ENCODE data around the gene RBM43.

Gene RBM43

GRCh38 chr2:151198645-151199044 is 63.0 kb downstream of the RBM43 start:
- no peak for DNase-seq (ENCODE audit: low spot score)
- TF ChIP-seq, protein P1, sequence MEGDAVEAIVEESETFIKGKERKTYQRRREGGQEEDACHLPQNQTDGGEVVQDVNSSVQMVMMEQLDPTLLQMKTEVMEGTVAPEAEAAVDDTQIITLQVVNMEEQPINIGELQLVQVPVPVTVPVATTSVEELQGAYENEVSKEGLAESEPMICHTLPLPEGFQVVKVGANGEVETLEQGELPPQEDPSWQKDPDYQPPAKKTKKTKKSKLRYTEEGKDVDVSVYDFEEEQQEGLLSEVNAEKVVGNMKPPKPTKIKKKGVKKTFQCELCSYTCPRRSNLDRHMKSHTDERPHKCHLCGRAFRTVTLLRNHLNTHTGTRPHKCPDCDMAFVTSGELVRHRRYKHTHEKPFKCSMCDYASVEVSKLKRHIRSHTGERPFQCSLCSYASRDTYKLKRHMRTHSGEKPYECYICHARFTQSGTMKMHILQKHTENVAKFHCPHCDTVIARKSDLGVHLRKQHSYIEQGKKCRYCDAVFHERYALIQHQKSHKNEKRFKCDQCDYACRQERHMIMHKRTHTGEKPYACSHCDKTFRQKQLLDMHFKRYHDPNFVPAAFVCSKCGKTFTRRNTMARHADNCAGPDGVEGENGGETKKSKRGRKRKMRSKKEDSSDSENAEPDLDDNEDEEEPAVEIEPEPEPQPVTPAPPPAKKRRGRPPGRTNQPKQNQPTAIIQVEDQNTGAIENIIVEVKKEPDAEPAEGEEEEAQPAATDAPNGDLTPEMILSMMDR (IDR thresholded peaks at IDR 0.05; ENCODE audit: extremely low read depth, missing control alignments) = no peak

Data from GM20000 (cell line).